ENCODE data around the gene ATF4. TPM values are rescaled to one million over a fixed set of nuclear protein-coding genes. Genes with fewer than 3 reads are reported as not detected.
A peak's percentile ranks its signal among the peaks of the same experiment; 100 is the strongest.

ATF4 gene
- polyA plus RNA-seq, 1 donor: 296 TPM

- Histone ChIP-seq H3K4me3 (ENCODE audit: low read length) (no peak overlapping the region), H3K9me3 (ENCODE audit: control insufficient read depth, low read depth, low read length) (no peaks in the 10 kb centered on the region), H3K4me1 (ENCODE audit: control insufficient read depth, insufficient read depth, low read length) (peaks cover 8% of the 10 kb centered on the region), H3K27me3 (ENCODE audit: control insufficient read depth, insufficient read depth, low read length) (peaks cover 75% of the 10 kb centered on the region), H3K36me3 (ENCODE audit: control insufficient read depth, insufficient read depth, low read length) (no peaks in the 10 kb centered on the region), H3K27ac (ENCODE audit: low read length) (no peak overlapping the region)
- peak in 1 of 2 donors; percentile 22 for DNase-seq
- no CpG with 5 or more reads among the region's 72 CpGs for WGBS (ENCODE audit: insufficient coverage, low lambda C conversion rate)
Observed at GRCh38 chr22:39556970-39557841, 36.8 kb downstream of the ATF4 start.

- no peak for DNase-seq
- peaks cover 8% of the 10 kb centered on the region for H3K4me1 ChIP-seq (ENCODE audit: control insufficient read depth, insufficient read depth, low read length)
- no peak overlapping the region for H3K4me3 ChIP-seq (ENCODE audit: low read length)
- H3K27ac ChIP-seq (ENCODE audit: low read length): no peak overlapping the region
- no peaks in the 10 kb centered on the region for H3K9me3 ChIP-seq (ENCODE audit: control insufficient read depth, low read depth, low read length)
- H3K36me3 ChIP-seq (ENCODE audit: control insufficient read depth, insufficient read depth, low read length): no peaks in the 10 kb centered on the region
- no CpG with 5 or more reads among the region's 34 CpGs for WGBS (ENCODE audit: insufficient coverage, low lambda C conversion rate)
- H3K27me3 ChIP-seq (ENCODE audit: control insufficient read depth, insufficient read depth, low read length): peaks cover 70% of the 10 kb centered on the region
Observed at GRCh38 chr22:39558254-39558727, 37.9 kb downstream of the ATF4 start.

- H3K9me3 ChIP-seq (ENCODE audit: control insufficient read depth, low read depth, low read length): no peaks in the 10 kb centered on the region
- no peak overlapping the region for H3K4me3 ChIP-seq (ENCODE audit: low read length)
- H3K27ac ChIP-seq (ENCODE audit: low read length): no peak overlapping the region
- H3K27me3 ChIP-seq (ENCODE audit: control insufficient read depth, insufficient read depth, low read length): peaks cover 69% of the 10 kb centered on the region
- no peak for DNase-seq
- H3K4me1 ChIP-seq (ENCODE audit: control insufficient read depth, insufficient read depth, low read length): peaks cover 8% of the 10 kb centered on the region
- H3K36me3 ChIP-seq (ENCODE audit: control insufficient read depth, insufficient read depth, low read length): no peaks in the 10 kb centered on the region
- no CpG with 5 or more reads among the region's 14 CpGs for WGBS (ENCODE audit: insufficient coverage, low lambda C conversion rate)
Observed at GRCh38 chr22:39558950-39559349, 38.6 kb downstream of the ATF4 start.

GRCh38 chr22:39559456-39560105, 39.2 kb downstream of the ATF4 start:
- DNase-seq: no peak
- peaks cover 67% of the 10 kb centered on the region for H3K27me3 ChIP-seq (ENCODE audit: control insufficient read depth, insufficient read depth, low read length)
- no peak overlapping the region for H3K27ac ChIP-seq (ENCODE audit: low read length)
- WGBS (ENCODE audit: insufficient coverage, low lambda C conversion rate): no CpG with 5 or more reads among the region's 11 CpGs
- H3K4me1 ChIP-seq (ENCODE audit: control insufficient read depth, insufficient read depth, low read length): peaks cover 8% of the 10 kb centered on the region
- H3K36me3 ChIP-seq (ENCODE audit: control insufficient read depth, insufficient read depth, low read length): no peaks in the 10 kb centered on the region
- H3K9me3 ChIP-seq (ENCODE audit: control insufficient read depth, low read depth, low read length): no peaks in the 10 kb centered on the region
- H3K4me3 ChIP-seq (ENCODE audit: low read length): no peak overlapping the region

GRCh38 chr22:39560127-39560526, 39.8 kb downstream of the ATF4 start:
- WGBS (ENCODE audit: insufficient coverage, low lambda C conversion rate): no CpG with 5 or more reads among the region's 6 CpGs
- no peak overlapping the region for H3K27ac ChIP-seq (ENCODE audit: low read length)
- H3K9me3 ChIP-seq (ENCODE audit: control insufficient read depth, low read depth, low read length): no peaks in the 10 kb centered on the region
- no peak for DNase-seq
- no peaks in the 10 kb centered on the region for H3K36me3 ChIP-seq (ENCODE audit: control insufficient read depth, insufficient read depth, low read length)
- peaks cover 67% of the 10 kb centered on the region for H3K27me3 ChIP-seq (ENCODE audit: control insufficient read depth, insufficient read depth, low read length)
- no peak overlapping the region for H3K4me3 ChIP-seq (ENCODE audit: low read length)
- peaks cover 8% of the 10 kb centered on the region for H3K4me1 ChIP-seq (ENCODE audit: control insufficient read depth, insufficient read depth, low read length)

- Histone ChIP-seq H3K36me3 (ENCODE audit: control insufficient read depth, insufficient read depth, low read length) (no peaks in the 10 kb centered on the region), H3K4me3 (ENCODE audit: low read length) (no peak overlapping the region), H3K27ac (ENCODE audit: low read length) (no peak overlapping the region), H3K4me1 (ENCODE audit: control insufficient read depth, insufficient read depth, low read length) (peaks cover 4% of the 10 kb centered on the region), H3K9me3 (ENCODE audit: control insufficient read depth, low read depth, low read length) (peaks cover 5% of the 10 kb centered on the region), H3K27me3 (ENCODE audit: control insufficient read depth, insufficient read depth, low read length) (peaks cover 42% of the 10 kb centered on the region)
- no CpG with 5 or more reads among the region's 9 CpGs for WGBS (ENCODE audit: insufficient coverage, low lambda C conversion rate)
- DNase-seq: no peak
Observed at GRCh38 chr22:39562839-39563489, 42.6 kb downstream of the ATF4 start.

GRCh38 chr22:39563571-39564428, 43.4 kb downstream of the ATF4 start:
- no peak for DNase-seq
- no peaks in the 10 kb centered on the region for H3K36me3 ChIP-seq (ENCODE audit: control insufficient read depth, insufficient read depth, low read length)
- no CpG with 5 or more reads among the region's 7 CpGs for WGBS (ENCODE audit: insufficient coverage, low lambda C conversion rate)
- H3K9me3 ChIP-seq (ENCODE audit: control insufficient read depth, low read depth, low read length): peaks cover 5% of the 10 kb centered on the region
- H3K27me3 ChIP-seq (ENCODE audit: control insufficient read depth, insufficient read depth, low read length): peaks cover 34% of the 10 kb centered on the region
- no peak overlapping the region for H3K4me3 ChIP-seq (ENCODE audit: low read length)
- no peaks in the 10 kb centered on the region for H3K4me1 ChIP-seq (ENCODE audit: control insufficient read depth, insufficient read depth, low read length)
- H3K27ac ChIP-seq (ENCODE audit: low read length): no peak overlapping the region

GRCh38 chr22:39565414-39565944, 45.1 kb downstream of the ATF4 start:
- no peaks in the 10 kb centered on the region for H3K36me3 ChIP-seq (ENCODE audit: control insufficient read depth, insufficient read depth, low read length)
- no peak overlapping the region for H3K4me3 ChIP-seq (ENCODE audit: low read length)
- peaks cover 18% of the 10 kb centered on the region for H3K27me3 ChIP-seq (ENCODE audit: control insufficient read depth, insufficient read depth, low read length)
- DNase-seq: no peak
- peaks cover 5% of the 10 kb centered on the region for H3K9me3 ChIP-seq (ENCODE audit: control insufficient read depth, low read depth, low read length)
- H3K4me1 ChIP-seq (ENCODE audit: control insufficient read depth, insufficient read depth, low read length): no peaks in the 10 kb centered on the region
- no peak overlapping the region for H3K27ac ChIP-seq (ENCODE audit: low read length)
- 100% methylated on average over 3 of the region's 5 CpGs for WGBS (ENCODE audit: insufficient coverage, low lambda C conversion rate)

GRCh38 chr22:39567135-39567946, 47.0 kb downstream of the ATF4 start:
- Histone ChIP-seq H3K4me1 (ENCODE audit: control insufficient read depth, insufficient read depth, low read length) (no peaks in the 10 kb centered on the region), H3K4me3 (ENCODE audit: low read length) (no peak overlapping the region), H3K27ac (ENCODE audit: low read length) (no peak overlapping the region), H3K27me3 (ENCODE audit: control insufficient read depth, insufficient read depth, low read length) (peaks cover 5% of the 10 kb centered on the region), H3K36me3 (ENCODE audit: control insufficient read depth, insufficient read depth, low read length) (no peaks in the 10 kb centered on the region), H3K9me3 (ENCODE audit: control insufficient read depth, low read depth, low read length) (peaks cover 5% of the 10 kb centered on the region)
- DNase-seq: no peak
- WGBS (ENCODE audit: insufficient coverage, low lambda C conversion rate): 100% methylated on average over 1 of the region's 14 CpGs
